Prostate gland (tissue), 2 donors: Measurements from ENCODE around the gene TEAD4.

Experiments
- POLR2A ChIP-seq: fragments of 450-650 bp; IDR thresholded peaks from one replicate; pipeline ENCODE4 v1.6.1; 2016; ENCODE audit warnings: antibody characterized with exemption, mild to moderate bottlenecking
- POLR2AphosphoS5 ChIP-seq: sonication (generic); formaldehyde crosslinking; IDR thresholded peaks from one replicate; pipeline ENCODE4 v1.6.1; 2017; ENCODE audit warnings: antibody characterized with exemption
- TF ChIP-seq, protein P1 (sequence below), 4 experiments: fragments of 200-600 bp in 2 of 4; fragments of 450-650 bp in 2 of 4; sonication (generic) in 2 of 4; IDR thresholded peaks; 1 replicate in 3 of 4; 2 replicates in 1 of 4; pipeline ENCODE4 v1.5.1; 2016 to 2019; ENCODE audit warnings: antibody characterized with exemption in 4 of 4, mild to moderate bottlenecking in 2 of 4, moderate library complexity in 2 of 4

DNA sequence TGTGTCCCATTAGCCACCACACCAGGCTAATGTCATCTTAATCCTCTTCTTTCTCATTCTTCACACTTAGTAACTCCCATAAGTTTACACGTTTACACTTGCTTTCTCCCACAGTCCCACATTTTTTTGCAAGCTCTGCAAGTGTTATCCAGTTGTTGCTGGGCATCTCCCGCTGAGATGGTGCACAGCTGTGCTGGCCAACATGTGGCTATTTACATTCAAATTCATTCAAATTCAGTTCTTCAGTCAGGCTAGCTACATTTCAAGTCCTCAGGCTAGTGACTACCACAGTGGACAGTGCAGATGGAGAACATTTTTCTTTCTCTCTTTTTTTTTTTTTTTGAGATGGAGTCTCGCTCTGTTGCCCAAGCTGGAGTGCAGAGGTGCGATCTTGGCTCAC, 9.8 kb upstream of the TEAD4 start:
- TF ChIP-seq, protein P1, sequence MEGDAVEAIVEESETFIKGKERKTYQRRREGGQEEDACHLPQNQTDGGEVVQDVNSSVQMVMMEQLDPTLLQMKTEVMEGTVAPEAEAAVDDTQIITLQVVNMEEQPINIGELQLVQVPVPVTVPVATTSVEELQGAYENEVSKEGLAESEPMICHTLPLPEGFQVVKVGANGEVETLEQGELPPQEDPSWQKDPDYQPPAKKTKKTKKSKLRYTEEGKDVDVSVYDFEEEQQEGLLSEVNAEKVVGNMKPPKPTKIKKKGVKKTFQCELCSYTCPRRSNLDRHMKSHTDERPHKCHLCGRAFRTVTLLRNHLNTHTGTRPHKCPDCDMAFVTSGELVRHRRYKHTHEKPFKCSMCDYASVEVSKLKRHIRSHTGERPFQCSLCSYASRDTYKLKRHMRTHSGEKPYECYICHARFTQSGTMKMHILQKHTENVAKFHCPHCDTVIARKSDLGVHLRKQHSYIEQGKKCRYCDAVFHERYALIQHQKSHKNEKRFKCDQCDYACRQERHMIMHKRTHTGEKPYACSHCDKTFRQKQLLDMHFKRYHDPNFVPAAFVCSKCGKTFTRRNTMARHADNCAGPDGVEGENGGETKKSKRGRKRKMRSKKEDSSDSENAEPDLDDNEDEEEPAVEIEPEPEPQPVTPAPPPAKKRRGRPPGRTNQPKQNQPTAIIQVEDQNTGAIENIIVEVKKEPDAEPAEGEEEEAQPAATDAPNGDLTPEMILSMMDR (IDR thresholded peaks at IDR 0.05), result no peak
- no peak for TF ChIP-seq POLR2AphosphoS5
- TF ChIP-seq POLR2A, result no peak
